C4-2B (cell line): ENCODE measurements around the gene TBRG1.

Experiments
- ZFX ChIP-seq: fragments of 450-650 bp; IDR thresholded peaks from 2 replicates; pipeline ENCODE4 v1.6.1; 2017
- TF ChIP-seq, protein P1 (sequence below): fragments of 450-650 bp; conservative IDR thresholded peaks from 2 replicates; pipeline ENCODE4 v1.5.1; 2017; ENCODE audit warnings: mild to moderate bottlenecking

DNA sequence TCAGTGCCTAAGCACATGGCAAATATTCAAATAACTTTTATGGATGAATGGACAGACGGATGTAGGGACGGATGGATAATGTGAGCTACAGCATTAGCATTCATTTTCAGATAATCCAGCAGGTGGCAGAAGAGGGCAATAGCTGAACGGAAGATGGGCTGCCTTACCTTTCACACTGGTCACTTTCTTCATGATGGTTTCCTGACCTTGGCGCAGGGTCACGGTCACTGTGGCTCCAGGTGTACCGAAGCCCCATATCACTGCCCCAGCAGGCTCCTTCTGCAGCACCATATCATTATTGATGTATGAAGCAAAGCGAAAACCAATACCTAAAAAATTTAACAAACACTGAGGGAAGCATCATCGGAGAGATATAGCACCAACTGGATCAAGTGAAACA, 46.5 kb downstream of the TBRG1 start:
- TF ChIP-seq, protein P1, sequence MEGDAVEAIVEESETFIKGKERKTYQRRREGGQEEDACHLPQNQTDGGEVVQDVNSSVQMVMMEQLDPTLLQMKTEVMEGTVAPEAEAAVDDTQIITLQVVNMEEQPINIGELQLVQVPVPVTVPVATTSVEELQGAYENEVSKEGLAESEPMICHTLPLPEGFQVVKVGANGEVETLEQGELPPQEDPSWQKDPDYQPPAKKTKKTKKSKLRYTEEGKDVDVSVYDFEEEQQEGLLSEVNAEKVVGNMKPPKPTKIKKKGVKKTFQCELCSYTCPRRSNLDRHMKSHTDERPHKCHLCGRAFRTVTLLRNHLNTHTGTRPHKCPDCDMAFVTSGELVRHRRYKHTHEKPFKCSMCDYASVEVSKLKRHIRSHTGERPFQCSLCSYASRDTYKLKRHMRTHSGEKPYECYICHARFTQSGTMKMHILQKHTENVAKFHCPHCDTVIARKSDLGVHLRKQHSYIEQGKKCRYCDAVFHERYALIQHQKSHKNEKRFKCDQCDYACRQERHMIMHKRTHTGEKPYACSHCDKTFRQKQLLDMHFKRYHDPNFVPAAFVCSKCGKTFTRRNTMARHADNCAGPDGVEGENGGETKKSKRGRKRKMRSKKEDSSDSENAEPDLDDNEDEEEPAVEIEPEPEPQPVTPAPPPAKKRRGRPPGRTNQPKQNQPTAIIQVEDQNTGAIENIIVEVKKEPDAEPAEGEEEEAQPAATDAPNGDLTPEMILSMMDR, result peak; percentile 92
- TF ChIP-seq ZFX, result no peak
